CD4-positive, alpha-beta T cell treated with Interleukin-17A for 1 hour (primary cell): ENCODE results near the gene AHRR.

Source experiments
- DNase-seq: peaks from one replicate; pipeline ENCODE4 v3.0.0-alpha.2; 2020

The AHRR gene

DNA sequence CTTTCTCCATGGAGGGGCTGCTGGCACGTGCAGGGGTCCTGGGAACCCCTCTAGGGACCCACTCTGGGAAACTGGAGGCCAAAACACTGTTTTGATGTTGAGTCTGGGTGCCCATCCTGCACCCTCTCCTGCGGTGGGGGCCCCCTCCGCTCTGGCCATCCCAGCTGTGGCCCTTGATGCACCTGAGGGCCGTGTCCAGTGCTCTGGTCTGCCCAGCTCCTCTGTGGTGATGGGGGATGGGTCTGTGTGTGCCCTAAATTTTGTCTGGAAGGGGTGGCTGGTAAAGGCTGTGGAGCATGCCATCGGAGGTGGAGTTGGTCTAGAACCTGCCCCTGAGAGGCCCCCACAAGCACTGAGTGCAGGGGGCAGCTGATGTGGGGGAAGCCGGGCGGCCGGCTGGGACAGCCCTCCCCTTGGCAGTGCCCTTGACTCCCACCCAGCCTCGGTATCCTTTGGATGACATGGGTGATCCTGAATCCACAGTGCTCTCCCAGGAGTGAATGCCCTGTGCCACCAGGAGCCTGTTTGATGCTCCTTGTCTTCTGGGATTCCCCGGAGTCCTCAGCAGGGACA lies 26.3 kb downstream of the AHRR start:
- no peak for DNase-seq

DNA sequence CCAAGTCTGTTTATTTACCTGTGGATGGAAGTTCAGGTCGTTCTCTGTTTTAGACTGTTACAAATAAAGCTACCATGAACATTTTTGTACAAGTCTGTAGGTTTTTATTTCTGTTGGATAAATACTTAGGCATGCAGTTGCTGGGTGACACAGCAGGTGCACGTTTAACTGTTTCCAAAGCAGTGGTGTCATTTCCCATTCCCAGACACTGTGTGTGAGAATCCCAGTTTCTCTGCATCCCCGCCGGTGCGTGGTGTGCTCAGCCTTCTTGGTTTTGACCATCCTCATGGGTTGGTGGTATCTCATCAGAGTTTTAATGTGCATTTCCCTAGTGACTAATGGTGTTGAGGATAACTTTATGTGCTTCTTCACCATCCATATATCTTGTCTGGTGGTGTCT lies 27.2 kb downstream of the AHRR start:
- no peak for DNase-seq

GRCh38 chr5:350355-350754 lies 28.8 kb downstream of the AHRR start:
- DNase-seq = no peak

DNA sequence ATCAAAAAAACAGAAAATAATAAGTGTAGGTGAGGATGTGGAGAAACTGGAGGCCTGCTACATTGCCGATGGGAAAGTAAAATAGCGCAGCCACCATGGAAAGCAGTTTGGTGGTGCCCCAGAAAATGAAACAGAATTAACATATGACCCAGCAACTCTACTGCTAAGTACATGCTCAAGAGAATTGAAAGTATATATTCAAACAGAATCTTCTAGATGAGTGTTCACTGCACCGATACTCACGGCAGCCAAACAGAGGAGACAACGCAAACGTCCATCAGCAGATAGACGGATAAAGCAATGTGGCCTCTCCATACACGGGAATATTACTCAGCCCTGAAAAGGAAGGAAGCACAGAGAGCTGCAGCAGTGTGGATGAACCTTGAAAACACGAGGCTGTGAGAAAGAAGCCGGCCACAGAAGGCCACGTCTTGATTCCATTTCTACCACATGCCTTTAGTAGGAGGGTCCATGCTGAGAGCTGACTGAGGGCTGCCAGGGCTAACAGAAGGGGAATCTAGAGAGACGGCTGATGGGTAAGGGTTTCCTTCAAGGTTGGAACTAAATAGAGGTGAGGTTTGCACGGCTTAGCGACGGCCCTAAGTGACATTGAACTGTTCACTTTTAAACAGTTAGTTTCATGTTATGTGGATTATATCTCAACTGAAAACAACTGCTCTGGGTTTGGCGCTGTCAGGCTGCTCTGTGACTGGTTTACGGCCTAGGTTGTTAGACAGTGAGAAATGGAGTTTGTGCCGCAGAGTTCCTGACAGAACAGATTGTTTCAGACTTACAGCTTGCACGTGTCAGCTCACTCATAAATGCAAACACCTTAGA lies 29.8 kb downstream of the AHRR start:
- DNase-seq = no peak

DNA sequence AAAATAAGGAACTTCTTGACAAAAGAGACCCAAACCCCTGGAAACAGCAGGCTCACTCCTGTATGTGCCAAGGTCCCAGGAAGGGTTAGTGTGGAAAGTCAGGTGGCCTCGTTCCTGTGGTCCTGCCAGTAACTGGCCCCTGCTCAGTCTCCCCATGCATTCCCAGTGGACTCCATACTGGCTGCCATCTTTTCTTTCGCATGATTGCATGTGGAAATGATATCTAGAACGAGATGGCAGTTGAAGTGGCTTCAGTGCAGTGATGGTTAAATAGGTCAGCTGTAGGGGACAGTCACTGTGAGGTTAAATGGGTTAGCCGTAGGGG lies 30.4 kb downstream of the AHRR start:
- no peak for DNase-seq

GRCh38 chr5:352639-353611 lies 31.4 kb downstream of the AHRR start:
- no peak for DNase-seq

GRCh38 chr5:353612-354580 lies 32.4 kb downstream of the AHRR start:
- DNase-seq = no peak

- DNase-seq = no peak
Measured at GRCh38 chr5:354581-355378, 33.3 kb downstream of the AHRR start.

DNA sequence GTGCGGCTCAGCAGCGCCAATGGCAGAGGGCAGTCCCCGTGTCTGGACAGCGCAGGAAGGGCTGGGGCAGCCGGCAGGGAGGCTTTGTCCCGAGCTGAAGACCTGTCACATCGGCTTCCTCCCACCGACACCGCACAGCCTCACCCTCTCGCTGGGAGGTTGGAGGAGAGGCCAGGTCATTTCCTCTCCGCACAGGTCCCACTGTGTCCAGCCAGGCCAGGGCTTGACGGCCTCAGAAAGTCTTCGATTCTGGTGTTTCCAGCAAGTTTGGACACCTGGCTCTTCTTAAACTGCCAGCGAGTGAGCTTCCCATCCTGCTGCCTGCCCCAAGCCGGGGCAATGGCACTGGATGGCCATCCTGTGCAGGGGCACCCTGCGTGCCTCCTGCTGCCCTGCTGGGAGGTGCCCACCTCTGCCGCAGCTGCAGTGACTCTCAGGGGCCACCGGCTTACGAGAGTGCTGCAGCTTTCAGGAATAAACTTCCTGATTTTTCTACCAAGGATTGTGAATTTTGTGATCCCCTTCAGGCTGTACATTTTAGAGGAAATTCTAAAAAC lies 33.9 kb downstream of the AHRR start:
- no peak for DNase-seq

DNA sequence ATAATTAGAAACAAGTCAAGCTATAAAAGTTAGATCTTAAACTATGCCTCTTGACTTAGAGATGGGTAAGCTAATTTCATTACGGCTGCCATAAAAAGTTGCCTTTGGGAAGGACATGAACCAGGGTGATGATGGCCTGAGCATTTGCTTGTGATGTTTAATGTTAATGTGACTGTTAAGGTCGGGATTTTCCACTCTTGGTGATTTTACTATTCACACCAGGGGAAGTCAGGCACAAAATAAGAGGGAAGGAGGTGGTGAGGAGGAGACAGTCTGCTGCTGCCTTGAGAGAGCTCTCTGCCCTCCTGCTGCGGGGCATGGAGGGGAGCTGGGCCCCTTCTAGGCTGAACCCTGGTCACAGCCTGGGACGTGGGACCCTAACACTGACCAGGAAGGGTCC lies 34.4 kb downstream of the AHRR start:
- no peak for DNase-seq

DNA sequence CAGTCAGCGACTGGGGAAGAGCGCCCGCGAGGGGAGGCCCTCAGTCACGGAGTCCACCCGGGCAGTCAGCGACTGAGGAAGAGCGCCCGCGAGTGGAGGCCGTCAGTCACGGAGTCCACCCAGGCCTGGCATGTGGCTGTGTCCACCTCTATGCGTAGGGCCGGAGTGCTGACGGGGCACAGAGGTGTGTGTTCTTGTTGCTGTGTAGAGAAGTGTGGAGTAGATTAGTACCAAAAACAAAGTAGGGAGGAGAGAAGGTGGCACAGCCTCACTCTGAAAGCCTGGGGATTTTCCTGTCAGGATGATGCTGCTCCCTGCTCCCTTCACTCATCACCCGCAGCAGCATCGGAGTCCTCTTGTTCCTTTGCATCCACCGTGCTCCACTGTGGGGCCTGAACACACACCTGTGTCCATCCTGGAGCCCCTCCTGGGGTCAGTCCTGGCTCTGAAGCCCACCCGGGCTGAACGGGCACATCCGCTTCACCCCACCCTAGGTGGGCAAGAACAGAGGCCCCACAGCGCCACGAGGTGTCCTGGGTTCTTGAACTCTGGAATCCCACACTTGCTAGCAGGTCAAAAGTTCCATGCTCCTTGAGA lies 37.9 kb downstream of the AHRR start:
- no peak for DNase-seq

- DNase-seq = no peak
Measured at GRCh38 chr5:360257-361027, 38.9 kb downstream of the AHRR start.

DNA sequence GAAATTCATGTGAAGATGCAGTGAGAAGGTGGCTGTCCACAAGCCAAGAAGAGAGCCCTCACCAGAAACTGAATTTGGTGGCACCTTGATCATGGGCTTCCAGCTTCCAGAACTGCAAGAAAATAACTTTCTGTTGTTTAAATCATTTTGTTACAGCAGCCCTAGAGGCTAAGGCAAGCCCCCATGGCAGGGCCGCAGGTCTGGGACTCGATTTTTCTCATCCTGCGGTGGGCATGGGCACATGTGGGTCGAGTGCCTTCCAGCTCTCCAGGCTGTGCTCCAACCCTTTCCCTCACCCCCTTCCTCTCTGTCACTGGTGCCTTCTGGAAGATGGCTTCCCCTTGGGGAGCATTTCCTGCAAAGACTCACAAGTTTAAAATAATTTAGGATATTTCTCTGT lies 40.7 kb downstream of the AHRR start:
- DNase-seq = no peak

GRCh38 chr5:362978-363765 lies 41.7 kb downstream of the AHRR start:
- no peak for DNase-seq

GRCh38 chr5:364497-364896 lies 43.0 kb downstream of the AHRR start:
- no peak for DNase-seq

- no peak for DNase-seq
Measured at GRCh38 chr5:366541-367357, 45.2 kb downstream of the AHRR start.

- DNase-seq = no peak
Measured at GRCh38 chr5:367358-368130, 46.0 kb downstream of the AHRR start.
